ENCODE data around the gene ADARB1. TPM values are rescaled to one million over a fixed set of nuclear protein-coding genes. Genes with fewer than 3 reads are reported as not detected.

ADARB1 gene
- total and polyA plus RNA-seq, 2 experiments from 2014 or later, result 4.8 to 14.8 TPM

- ATAC-seq (no peak), DNase-seq (ENCODE audit: low spot score) (no peak)
- H3K27ac Mint-ChIP-seq, result no peak overlapping the region
- no peak overlapping the region for H3K4me3 Mint-ChIP-seq
- peaks cover 3% of the 10 kb centered on the region; the same call in 2 of the 3 replicates for H3K4me1 Mint-ChIP-seq
- Histone ChIP-seq H3K4me2 (no peak overlapping the region), H2AFZ (no peak overlapping the region), H3K9me2 (ENCODE audit: insufficient read depth) (peaks cover 11% of the 10 kb centered on the region; the same call in 1 of the 2 replicates), H3K27me3 (ENCODE audit: insufficient read depth) (no peaks in the 10 kb centered on the region), H3K27ac (ENCODE audit: low read depth) (no peak overlapping the region), H3F3A (replicated peaks; ENCODE audit: low read depth) (no peaks in the 10 kb centered on the region), H3K4me1 (ENCODE audit: insufficient read depth) (no peaks in the 10 kb centered on the region), H3K36me3 (ENCODE audit: insufficient read depth) (no peaks in the 10 kb centered on the region; the same call in 1 of the 2 replicates), H3K4me3 (no peak overlapping the region), H4K20me1 (replicated peaks; ENCODE audit: insufficient read depth) (no peaks in the 10 kb centered on the region), H3K79me2 (replicated peaks; ENCODE audit: insufficient read depth) (no peaks in the 10 kb centered on the region)
- H3K27me3 Mint-ChIP-seq (ENCODE audit: insufficient read depth, low read depth, poor library complexity), result peaks cover 3% of the 10 kb centered on the region
- peaks cover 6% of the 10 kb centered on the region; the same call in 2 of the 3 replicates for H3K36me3 Mint-ChIP-seq (ENCODE audit: low read depth)
- TF ChIP-seq CTCF (conservative IDR thresholded peaks at IDR 0.05; ENCODE audit: low read depth in 2 of 2) (no peak), JUNB (IDR thresholded peaks at IDR 0.05; ENCODE audit: unreplicated experiment) (no peak), EZH2 (IDR thresholded peaks at IDR 0.05; ENCODE audit: low read depth, unreplicated experiment) (no peak), STAT1 (IDR thresholded peaks at IDR 0.05; ENCODE audit: unreplicated experiment) (no peak), ZNF331 (CRISPR knock-in tag; IDR thresholded peaks at IDR 0.05; ENCODE audit: low read depth) (no peak), NANOG (IDR thresholded peaks at IDR 0.05; ENCODE audit: borderline replicate concordance) (no peak), ZNF114 (CRISPR knock-in tag; IDR thresholded peaks at IDR 0.05) (no peak), POLR2AphosphoS5 (IDR thresholded peaks at IDR 0.05; ENCODE audit: low read depth) (no peak)
- TF ChIP-seq, protein P1, sequence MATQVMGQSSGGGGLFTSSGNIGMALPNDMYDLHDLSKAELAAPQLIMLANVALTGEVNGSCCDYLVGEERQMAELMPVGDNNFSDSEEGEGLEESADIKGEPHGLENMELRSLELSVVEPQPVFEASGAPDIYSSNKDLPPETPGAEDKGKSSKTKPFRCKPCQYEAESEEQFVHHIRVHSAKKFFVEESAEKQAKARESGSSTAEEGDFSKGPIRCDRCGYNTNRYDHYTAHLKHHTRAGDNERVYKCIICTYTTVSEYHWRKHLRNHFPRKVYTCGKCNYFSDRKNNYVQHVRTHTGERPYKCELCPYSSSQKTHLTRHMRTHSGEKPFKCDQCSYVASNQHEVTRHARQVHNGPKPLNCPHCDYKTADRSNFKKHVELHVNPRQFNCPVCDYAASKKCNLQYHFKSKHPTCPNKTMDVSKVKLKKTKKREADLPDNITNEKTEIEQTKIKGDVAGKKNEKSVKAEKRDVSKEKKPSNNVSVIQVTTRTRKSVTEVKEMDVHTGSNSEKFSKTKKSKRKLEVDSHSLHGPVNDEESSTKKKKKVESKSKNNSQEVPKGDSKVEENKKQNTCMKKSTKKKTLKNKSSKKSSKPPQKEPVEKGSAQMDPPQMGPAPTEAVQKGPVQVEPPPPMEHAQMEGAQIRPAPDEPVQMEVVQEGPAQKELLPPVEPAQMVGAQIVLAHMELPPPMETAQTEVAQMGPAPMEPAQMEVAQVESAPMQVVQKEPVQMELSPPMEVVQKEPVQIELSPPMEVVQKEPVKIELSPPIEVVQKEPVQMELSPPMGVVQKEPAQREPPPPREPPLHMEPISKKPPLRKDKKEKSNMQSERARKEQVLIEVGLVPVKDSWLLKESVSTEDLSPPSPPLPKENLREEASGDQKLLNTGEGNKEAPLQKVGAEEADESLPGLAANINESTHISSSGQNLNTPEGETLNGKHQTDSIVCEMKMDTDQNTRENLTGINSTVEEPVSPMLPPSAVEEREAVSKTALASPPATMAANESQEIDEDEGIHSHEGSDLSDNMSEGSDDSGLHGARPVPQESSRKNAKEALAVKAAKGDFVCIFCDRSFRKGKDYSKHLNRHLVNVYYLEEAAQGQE (IDR thresholded peaks at IDR 0.05; ENCODE audit: unreplicated experiment), result no peak
- TF ChIP-seq, protein P2, sequence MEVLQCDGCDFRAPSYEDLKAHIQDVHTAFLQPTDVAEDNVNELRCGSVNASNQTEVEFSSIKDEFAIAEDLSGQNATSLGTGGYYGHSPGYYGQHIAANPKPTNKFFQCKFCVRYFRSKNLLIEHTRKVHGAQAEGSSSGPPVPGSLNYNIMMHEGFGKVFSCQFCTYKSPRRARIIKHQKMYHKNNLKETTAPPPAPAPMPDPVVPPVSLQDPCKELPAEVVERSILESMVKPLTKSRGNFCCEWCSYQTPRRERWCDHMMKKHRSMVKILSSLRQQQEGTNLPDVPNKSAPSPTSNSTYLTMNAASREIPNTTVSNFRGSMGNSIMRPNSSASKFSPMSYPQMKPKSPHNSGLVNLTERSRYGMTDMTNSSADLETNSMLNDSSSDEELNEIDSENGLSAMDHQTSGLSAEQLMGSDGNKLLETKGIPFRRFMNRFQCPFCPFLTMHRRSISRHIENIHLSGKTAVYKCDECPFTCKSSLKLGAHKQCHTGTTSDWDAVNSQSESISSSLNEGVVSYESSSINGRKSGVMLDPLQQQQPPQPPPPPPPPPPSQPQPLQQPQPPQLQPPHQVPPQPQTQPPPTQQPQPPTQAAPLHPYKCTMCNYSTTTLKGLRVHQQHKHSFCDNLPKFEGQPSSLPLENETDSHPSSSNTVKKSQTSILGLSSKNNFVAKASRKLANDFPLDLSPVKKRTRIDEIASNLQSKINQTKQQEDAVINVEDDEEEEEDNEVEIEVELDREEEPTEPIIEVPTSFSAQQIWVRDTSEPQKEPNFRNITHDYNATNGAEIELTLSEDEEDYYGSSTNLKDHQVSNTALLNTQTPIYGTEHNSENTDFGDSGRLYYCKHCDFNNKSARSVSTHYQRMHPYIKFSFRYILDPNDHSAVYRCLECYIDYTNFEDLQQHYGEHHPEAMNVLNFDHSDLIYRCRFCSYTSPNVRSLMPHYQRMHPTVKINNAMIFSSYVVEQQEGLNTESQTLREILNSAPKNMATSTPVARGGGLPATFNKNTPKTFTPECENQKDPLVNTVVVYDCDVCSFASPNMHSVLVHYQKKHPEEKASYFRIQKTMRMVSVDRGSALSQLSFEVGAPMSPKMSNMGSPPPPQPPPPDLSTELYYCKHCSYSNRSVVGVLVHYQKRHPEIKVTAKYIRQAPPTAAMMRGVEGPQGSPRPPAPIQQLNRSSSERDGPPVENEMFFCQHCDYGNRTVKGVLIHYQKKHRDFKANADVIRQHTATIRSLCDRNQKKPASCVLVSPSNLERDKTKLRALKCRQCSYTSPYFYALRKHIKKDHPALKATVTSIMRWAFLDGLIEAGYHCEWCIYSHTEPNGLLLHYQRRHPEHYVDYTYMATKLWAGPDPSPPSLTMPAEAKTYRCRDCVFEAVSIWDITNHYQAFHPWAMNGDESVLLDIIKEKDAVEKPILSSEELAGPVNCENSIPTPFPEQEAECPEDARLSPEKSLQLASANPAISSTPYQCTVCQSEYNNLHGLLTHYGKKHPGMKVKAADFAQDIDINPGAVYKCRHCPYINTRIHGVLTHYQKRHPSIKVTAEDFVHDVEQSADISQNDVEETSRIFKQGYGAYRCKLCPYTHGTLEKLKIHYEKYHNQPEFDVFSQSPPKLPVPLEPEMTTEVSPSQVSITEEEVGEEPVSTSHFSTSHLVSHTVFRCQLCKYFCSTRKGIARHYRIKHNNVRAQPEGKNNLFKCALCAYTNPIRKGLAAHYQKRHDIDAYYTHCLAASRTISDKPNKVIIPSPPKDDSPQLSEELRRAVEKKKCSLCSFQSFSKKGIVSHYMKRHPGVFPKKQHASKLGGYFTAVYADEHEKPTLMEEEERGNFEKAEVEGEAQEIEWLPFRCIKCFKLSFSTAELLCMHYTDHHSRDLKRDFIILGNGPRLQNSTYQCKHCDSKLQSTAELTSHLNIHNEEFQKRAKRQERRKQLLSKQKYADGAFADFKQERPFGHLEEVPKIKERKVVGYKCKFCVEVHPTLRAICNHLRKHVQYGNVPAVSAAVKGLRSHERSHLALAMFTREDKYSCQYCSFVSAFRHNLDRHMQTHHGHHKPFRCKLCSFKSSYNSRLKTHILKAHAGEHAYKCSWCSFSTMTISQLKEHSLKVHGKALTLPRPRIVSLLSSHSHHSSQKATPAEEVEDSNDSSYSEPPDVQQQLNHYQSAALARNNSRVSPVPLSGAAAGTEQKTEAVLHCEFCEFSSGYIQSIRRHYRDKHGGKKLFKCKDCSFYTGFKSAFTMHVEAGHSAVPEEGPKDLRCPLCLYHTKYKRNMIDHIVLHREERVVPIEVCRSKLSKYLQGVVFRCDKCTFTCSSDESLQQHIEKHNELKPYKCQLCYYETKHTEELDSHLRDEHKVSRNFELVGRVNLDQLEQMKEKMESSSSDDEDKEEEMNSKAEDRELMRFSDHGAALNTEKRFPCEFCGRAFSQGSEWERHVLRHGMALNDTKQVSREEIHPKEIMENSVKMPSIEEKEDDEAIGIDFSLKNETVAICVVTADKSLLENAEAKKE (CRISPR knock-in tag; IDR thresholded peaks at IDR 0.05), result no peak
- no peaks in the 10 kb centered on the region for H3K9me3 Mint-ChIP-seq
Observed at GRCh38 chr21:45178971-45179370, 104.6 kb downstream of the ADARB1 start.
